ENCODE measurements around the gene LTBP1. TPM values are rescaled to one million over a fixed set of nuclear protein-coding genes. Genes with fewer than 3 reads are reported as not detected.
"Not testable (repeated sequence)": the region's sequence is repeated elsewhere in the genome, so short reads cannot be mapped to it uniquely, and the experiment has no call there.

LTBP1 gene
- total RNA-seq, 4 donors from 2014 or later, result 3.8 to 20.8 (median 11.3) TPM

DNA sequence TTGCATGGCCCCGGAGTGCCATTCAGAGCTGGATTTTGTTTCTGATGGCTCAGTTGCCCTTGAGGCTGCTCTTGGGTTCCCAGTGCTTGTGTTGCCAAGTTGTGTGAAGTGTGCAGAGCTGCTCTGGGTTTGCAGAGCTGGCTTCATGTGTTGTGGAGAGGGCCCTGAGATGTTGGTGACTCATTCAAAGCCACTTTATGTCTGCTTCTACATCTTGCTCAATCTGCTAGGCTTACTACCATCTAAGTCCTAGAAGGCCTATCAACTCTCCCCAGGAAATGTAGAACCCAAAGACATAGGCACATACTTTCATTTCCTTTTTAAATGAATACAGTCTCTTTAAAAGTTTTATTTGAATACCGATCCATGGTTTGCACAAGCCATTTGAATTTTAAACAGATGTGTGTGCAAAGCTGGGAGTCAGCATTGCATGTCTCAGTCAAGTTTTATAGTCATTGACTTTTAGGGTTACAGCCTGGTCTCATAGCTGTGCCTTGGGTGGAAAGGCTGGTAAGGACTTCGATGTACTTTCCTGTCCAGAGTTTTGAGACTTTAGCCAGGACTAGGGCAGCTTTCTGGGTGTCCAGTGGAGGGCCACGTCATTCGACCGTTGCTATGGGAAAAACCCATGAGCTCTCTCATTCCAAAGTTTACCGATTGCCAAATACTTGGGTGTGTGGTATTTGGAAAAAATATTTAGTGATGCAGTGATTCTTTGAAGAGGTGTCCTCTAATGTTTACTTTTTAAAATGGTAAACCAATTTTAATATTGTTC is 105.0 kb downstream of the LTBP1 start:
- intact Hi-C loops (cut with DNase I; ENCODE audit: low total_unique reads), result no loop called here
- TF ChIP-seq, protein P1, sequence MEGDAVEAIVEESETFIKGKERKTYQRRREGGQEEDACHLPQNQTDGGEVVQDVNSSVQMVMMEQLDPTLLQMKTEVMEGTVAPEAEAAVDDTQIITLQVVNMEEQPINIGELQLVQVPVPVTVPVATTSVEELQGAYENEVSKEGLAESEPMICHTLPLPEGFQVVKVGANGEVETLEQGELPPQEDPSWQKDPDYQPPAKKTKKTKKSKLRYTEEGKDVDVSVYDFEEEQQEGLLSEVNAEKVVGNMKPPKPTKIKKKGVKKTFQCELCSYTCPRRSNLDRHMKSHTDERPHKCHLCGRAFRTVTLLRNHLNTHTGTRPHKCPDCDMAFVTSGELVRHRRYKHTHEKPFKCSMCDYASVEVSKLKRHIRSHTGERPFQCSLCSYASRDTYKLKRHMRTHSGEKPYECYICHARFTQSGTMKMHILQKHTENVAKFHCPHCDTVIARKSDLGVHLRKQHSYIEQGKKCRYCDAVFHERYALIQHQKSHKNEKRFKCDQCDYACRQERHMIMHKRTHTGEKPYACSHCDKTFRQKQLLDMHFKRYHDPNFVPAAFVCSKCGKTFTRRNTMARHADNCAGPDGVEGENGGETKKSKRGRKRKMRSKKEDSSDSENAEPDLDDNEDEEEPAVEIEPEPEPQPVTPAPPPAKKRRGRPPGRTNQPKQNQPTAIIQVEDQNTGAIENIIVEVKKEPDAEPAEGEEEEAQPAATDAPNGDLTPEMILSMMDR (IDR thresholded peaks at IDR 0.05), result no peak
- TF ChIP-seq POLR2A (IDR thresholded peaks at IDR 0.05), result no peak
- no peak overlapping the region for H3K4me3 ChIP-seq (ENCODE audit: low read depth, poor library complexity, severe bottlenecking)
- no peak for DNase-seq (ENCODE audit: low spot score in 2 of 2)
- 60 to 63% methylated on average over 7 of the region's 7 CpGs for WGBS, 2 donors

DNA sequence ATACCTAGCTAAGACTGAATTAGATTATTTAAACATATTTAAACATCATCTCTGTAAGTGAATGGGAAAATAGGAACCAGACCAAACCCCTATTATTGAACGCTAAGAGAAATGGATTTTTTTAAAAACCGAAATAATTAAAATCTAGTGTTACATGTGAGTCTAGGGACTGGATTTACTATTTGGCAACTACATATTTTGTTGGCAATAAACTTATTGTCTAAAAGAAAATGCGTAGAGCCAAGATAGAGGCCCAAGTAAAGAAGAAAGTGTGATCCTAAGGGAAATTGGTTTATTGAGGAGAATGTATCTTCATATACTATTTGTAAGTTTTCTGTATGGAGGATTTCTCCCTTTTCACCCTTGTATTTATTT is 105.6 kb downstream of the LTBP1 start:
- intact Hi-C loops (cut with DNase I; ENCODE audit: low total_unique reads), result no loop called here
- DNase-seq (ENCODE audit: low spot score in 2 of 2), result no peak
- 70 to 73% methylated on average over 3 of the region's 3 CpGs for WGBS, 2 donors
- TF ChIP-seq POLR2A (IDR thresholded peaks at IDR 0.05), result no peak
- TF ChIP-seq, protein P1 (IDR thresholded peaks at IDR 0.05), result no peak
- H3K4me3 ChIP-seq (ENCODE audit: low read depth, poor library complexity, severe bottlenecking), result no peak overlapping the region

GRCh38 chr2:33052795-33053194 is 106.0 kb downstream of the LTBP1 start:
- intact Hi-C loops (cut with DNase I; ENCODE audit: low total_unique reads); H3K4me3 ChIP-seq (ENCODE audit: low read depth, poor library complexity, severe bottlenecking); DNase-seq (ENCODE audit: low spot score in 2 of 2): not testable (repeated sequence)
- 91 to 94% methylated on average over 11 of the region's 11 CpGs for WGBS, 2 donors

DNA sequence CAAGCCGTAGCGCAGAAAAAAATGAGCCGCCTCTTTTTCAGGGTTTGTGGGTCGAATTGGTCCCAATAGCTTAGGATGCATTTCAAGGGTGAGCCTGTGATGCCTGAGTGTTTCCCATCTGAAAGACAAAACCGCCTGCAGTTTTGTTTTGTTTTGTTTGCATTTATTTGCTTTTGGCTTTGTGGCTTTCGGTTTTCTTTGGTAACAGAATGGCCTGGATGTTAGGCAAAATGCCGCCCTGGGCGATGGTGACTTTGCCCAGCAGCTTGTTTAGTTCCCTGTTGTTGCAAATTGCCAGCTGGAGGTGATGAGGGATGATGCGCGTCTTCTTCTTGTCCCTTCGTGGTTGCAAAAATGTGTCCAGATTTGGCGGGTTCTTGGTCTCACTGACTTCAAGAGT is 109.4 kb downstream of the LTBP1 start:
- DNase-seq (ENCODE audit: low spot score in 2 of 2), result no peak
- intact Hi-C loops (cut with DNase I; ENCODE audit: low total_unique reads), result no loop called here
- TF ChIP-seq POLR2A (IDR thresholded peaks at IDR 0.05), result no peak
- TF ChIP-seq, protein P1 (IDR thresholded peaks at IDR 0.05), result no peak
- 90 to 95% methylated on average over 12 of the region's 12 CpGs for WGBS, 2 donors
- H3K4me3 ChIP-seq (ENCODE audit: low read depth, poor library complexity, severe bottlenecking), result no peak overlapping the region

DNA sequence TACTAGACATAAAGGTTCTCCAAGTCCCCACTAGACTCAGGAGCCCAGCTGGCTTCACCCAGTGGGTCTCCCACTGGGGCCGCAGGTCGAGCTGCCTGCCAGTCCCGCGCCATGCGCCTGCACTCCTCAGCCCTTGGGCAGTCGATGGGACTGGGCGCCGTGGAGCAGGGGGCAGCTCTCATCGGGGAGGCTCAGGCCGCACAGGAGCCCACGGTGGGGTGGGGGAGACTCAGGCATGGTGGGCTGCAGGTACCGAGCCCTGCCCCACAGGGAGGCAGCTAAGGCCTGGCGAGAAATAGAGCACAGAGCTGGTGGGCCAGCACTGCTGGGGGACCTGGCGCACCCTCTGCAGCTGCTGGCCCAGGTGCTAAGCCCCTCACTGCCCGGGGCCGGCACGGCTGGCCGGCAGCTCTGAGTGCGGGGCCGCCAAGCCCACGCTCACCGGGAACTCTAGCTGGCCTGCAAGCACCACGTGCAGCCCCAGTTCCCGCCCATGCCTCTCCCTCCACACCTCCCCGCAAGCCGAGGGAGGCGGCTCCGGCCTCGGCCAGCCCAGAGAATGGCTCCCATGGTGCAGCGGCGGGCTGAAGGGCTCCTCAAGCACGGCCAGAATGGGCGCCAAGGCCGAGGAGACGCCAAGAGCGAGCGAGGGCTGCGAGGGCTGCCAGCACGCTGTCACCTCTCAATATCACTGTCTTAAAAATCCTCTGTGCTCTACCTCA is 110.7 kb downstream of the LTBP1 start:
- 89 to 93% methylated on average over 32 to 38 of the region's 39 CpGs for WGBS, 2 donors
- DNase-seq (ENCODE audit: low spot score in 2 of 2); intact Hi-C loops (cut with DNase I; ENCODE audit: low total_unique reads); H3K4me3 ChIP-seq (ENCODE audit: low read depth, poor library complexity, severe bottlenecking): not testable (repeated sequence)

DNA sequence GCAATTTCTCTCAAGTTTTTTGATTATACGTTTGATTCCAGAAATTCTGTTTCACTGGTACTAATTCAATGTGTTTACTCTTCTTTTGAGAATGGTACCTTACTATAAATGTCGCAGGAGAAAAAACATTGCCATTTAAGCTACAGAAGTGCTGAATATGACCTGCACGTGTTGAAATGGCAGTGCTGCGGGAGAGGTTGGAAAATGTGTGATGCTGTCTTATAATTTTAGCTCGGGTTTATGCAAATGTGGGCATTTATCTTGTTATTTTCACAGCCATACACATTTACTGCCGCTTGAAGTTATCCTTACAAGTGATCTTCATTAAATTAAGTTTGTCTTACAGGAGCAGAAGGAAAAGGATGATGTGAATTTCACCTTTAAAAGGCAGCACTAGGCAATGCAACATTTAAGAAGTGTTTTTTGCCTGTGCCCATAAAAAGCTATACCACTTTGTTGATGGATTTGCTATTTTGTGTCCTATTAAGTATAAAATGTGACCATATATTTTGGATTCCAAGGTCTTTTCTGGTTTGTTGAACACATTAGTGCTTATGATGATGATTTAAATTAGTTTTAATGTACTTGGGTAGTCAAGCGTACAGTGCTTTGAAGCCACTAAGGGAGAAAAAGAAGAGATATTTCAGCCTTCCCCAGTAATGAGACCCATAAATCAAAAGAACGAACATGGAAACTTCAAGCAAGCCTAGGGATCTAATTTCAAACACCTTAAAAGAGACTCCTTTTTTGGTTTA is 112.1 kb downstream of the LTBP1 start:
- intact Hi-C loops (cut with DNase I; ENCODE audit: low total_unique reads), result no loop called here
- H3K4me3 ChIP-seq (ENCODE audit: low read depth, poor library complexity, severe bottlenecking), result no peak overlapping the region
- DNase-seq (ENCODE audit: low spot score in 2 of 2), result no peak
- 81 to 89% methylated on average over 8 of the region's 8 CpGs for WGBS, 2 donors
- TF ChIP-seq, protein P1 (IDR thresholded peaks at IDR 0.05), result no peak
- TF ChIP-seq POLR2A (IDR thresholded peaks at IDR 0.05), result no peak

Measured in lower leg skin (tissue), 4 donors.